Measurements from ENCODE around the gene TRIB2. TPM values are rescaled to one million over a fixed set of nuclear protein-coding genes. Genes with fewer than 3 reads are reported as not detected.

TRIB2 gene
- total and polyA plus RNA-seq, 4 donors: 23.3 to 75.7 (median 51.5) TPM

GRCh38 chr2:12761104-12761503 lies 44.4 kb downstream of the TRIB2 start:
- Histone ChIP-seq H3K9me3 (ENCODE audit: control insufficient read depth, low read length) (peaks cover 3% of the 10 kb centered on the region), H3K4me3 (ENCODE audit: low read length in 2 of 2) (no peak overlapping the region), H3K27me3 (ENCODE audit: control insufficient read depth in 1 of 2, insufficient read depth in 2 of 2, low read length in 1 of 2) (no peaks in the 10 kb centered on the region), H3K4me1 (ENCODE audit: control insufficient read depth in 1 of 2, insufficient read depth in 2 of 2, low read length in 2 of 2) (no peaks in the 10 kb centered on the region), H3K36me3 (ENCODE audit: control insufficient read depth in 1 of 2, insufficient read depth in 2 of 2, low read length in 1 of 2) (no peaks in the 10 kb centered on the region), H3K27ac (ENCODE audit: low read depth in 1 of 2, low read length in 2 of 2) (no peak overlapping the region)
- ATAC-seq (ENCODE audit: low FRiP score): no peak
- 83 to 88% methylated on average over 6 of the region's 6 CpGs for WGBS, 2 donors
- DNase-seq: no peak
- intact Hi-C loops (cut with DNase I): no loop called here

DNA sequence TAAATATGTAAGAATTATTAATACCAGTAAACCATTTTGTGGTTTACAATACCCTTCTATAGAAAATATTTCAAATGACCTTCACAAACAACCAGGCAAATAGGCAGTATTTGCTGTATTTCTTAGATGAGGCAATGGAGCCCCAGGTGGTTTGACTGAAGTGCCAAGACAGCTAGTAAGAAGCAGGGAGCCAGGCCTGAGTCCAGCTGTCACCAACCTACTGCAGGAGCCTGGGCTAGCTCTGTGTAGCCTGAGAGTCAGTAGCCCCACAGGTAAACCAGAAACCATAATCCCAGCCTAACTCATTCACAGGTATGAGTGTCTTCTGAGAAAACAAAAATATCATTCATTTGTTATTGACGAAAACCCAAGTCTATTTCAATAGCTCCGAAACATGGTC lies 45.6 kb downstream of the TRIB2 start:
- intact Hi-C loops (cut with DNase I): no loop called here
- H3K27ac ChIP-seq (ENCODE audit: low read depth in 1 of 2, low read length in 2 of 2): no peak overlapping the region

GRCh38 chr2:12762976-12763375 lies 46.2 kb downstream of the TRIB2 start:
- H3K36me3 ChIP-seq (ENCODE audit: control insufficient read depth in 1 of 2, insufficient read depth in 2 of 2, low read length in 1 of 2): no peaks in the 10 kb centered on the region
- H3K4me3 ChIP-seq (ENCODE audit: low read length in 2 of 2): no peak overlapping the region
- DNase-seq (no peak), ATAC-seq (ENCODE audit: low FRiP score) (peak; percentile 36)
- intact Hi-C loops (cut with DNase I): no loop called here
- peaks cover 3% of the 10 kb centered on the region for H3K9me3 ChIP-seq (ENCODE audit: control insufficient read depth, low read length)
- no peaks in the 10 kb centered on the region for H3K4me1 ChIP-seq (ENCODE audit: control insufficient read depth in 1 of 2, insufficient read depth in 2 of 2, low read length in 2 of 2)
- H3K27me3 ChIP-seq (ENCODE audit: control insufficient read depth in 1 of 2, insufficient read depth in 2 of 2, low read length in 1 of 2): no peaks in the 10 kb centered on the region
- WGBS, 2 donors: 57 to 58% methylated on average over 4 of the region's 4 CpGs
- no peak overlapping the region for H3K27ac ChIP-seq (ENCODE audit: low read depth in 1 of 2, low read length in 2 of 2)

More for the DNA sequence above, 45.6 kb downstream of the TRIB2 start:
- H3K9me3 ChIP-seq (ENCODE audit: control insufficient read depth, low read length): peaks cover 3% of the 10 kb centered on the region
- H3K36me3 ChIP-seq (ENCODE audit: control insufficient read depth in 1 of 2, insufficient read depth in 2 of 2, low read length in 1 of 2): no peaks in the 10 kb centered on the region
- ATAC-seq (ENCODE audit: low FRiP score): no peak
- no peak overlapping the region for H3K4me3 ChIP-seq (ENCODE audit: low read length in 2 of 2)
- no peaks in the 10 kb centered on the region for H3K27me3 ChIP-seq (ENCODE audit: control insufficient read depth in 1 of 2, insufficient read depth in 2 of 2, low read length in 1 of 2)
- DNase-seq: no peak
- 97 to 98% methylated on average over 2 of the region's 2 CpGs for WGBS, 2 donors
- H3K4me1 ChIP-seq (ENCODE audit: control insufficient read depth in 1 of 2, insufficient read depth in 2 of 2, low read length in 2 of 2): no peaks in the 10 kb centered on the region

GRCh38 chr2:12763486-12763885 lies 46.8 kb downstream of the TRIB2 start:
- WGBS, 2 donors: 45 to 52% methylated on average over 4 of the region's 4 CpGs
- Histone ChIP-seq H3K36me3 (ENCODE audit: control insufficient read depth in 1 of 2, insufficient read depth in 2 of 2, low read length in 1 of 2) (no peaks in the 10 kb centered on the region), H3K27me3 (ENCODE audit: control insufficient read depth in 1 of 2, insufficient read depth in 2 of 2, low read length in 1 of 2) (no peaks in the 10 kb centered on the region), H3K9me3 (ENCODE audit: control insufficient read depth, low read length) (peaks cover 3% of the 10 kb centered on the region), H3K4me1 (ENCODE audit: control insufficient read depth in 1 of 2, insufficient read depth in 2 of 2, low read length in 2 of 2) (no peaks in the 10 kb centered on the region), H3K4me3 (ENCODE audit: low read length in 2 of 2) (no peak overlapping the region), H3K27ac (ENCODE audit: low read depth in 1 of 2, low read length in 2 of 2) (no peak overlapping the region)
- no peak for ATAC-seq (ENCODE audit: low FRiP score)
- intact Hi-C loops (cut with DNase I): no loop called here
- no peak for DNase-seq

GRCh38 chr2:12764075-12764730 lies 47.5 kb downstream of the TRIB2 start:
- Histone ChIP-seq H3K4me3 (ENCODE audit: low read length in 2 of 2) (no peak overlapping the region), H3K4me1 (ENCODE audit: control insufficient read depth in 1 of 2, insufficient read depth in 2 of 2, low read length in 2 of 2) (no peaks in the 10 kb centered on the region), H3K36me3 (ENCODE audit: control insufficient read depth in 1 of 2, insufficient read depth in 2 of 2, low read length in 1 of 2) (no peaks in the 10 kb centered on the region), H3K27me3 (ENCODE audit: control insufficient read depth in 1 of 2, insufficient read depth in 2 of 2, low read length in 1 of 2) (peaks cover 0 to 2% of the 10 kb centered on the region in 2 donors), H3K27ac (ENCODE audit: low read depth in 1 of 2, low read length in 2 of 2) (no peak overlapping the region), H3K9me3 (ENCODE audit: control insufficient read depth, low read length) (peaks cover 3% of the 10 kb centered on the region)
- intact Hi-C loops (cut with DNase I): no loop called here
- 78 to 84% methylated on average over 4 of the region's 4 CpGs for WGBS, 2 donors
- peak in 1 of 2 donors; percentile 60 for DNase-seq
- no peak for ATAC-seq (ENCODE audit: low FRiP score)

- whole genome bisulfite sequencing, 2 donors: 88 to 90% methylated on average over 7 of the region's 7 CpGs
- no peak overlapping the region for H3K4me3 ChIP-seq (ENCODE audit: low read length in 2 of 2)
- DNase-seq (no peak), ATAC-seq (ENCODE audit: low FRiP score) (no peak)
- H3K27ac ChIP-seq (ENCODE audit: low read depth in 1 of 2, low read length in 2 of 2): no peak overlapping the region
- no peaks in the 10 kb centered on the region for H3K36me3 ChIP-seq (ENCODE audit: control insufficient read depth in 1 of 2, insufficient read depth in 2 of 2, low read length in 1 of 2)
- peaks cover 3% of the 10 kb centered on the region for H3K9me3 ChIP-seq (ENCODE audit: control insufficient read depth, low read length)
- H3K27me3 ChIP-seq (ENCODE audit: control insufficient read depth in 1 of 2, insufficient read depth in 2 of 2, low read length in 1 of 2): peaks cover 0 to 2% of the 10 kb centered on the region in 2 donors
- H3K4me1 ChIP-seq (ENCODE audit: control insufficient read depth in 1 of 2, insufficient read depth in 2 of 2, low read length in 2 of 2): no peaks in the 10 kb centered on the region
- intact Hi-C loops (cut with DNase I): no loop called here
Measured at GRCh38 chr2:12764849-12765605, 48.3 kb downstream of the TRIB2 start.

- intact Hi-C loops (cut with DNase I): no loop called here
- DNase-seq (no peak), ATAC-seq (ENCODE audit: low FRiP score) (no peak)
- Histone ChIP-seq H3K9me3 (ENCODE audit: control insufficient read depth, low read length) (peaks cover 3% of the 10 kb centered on the region), H3K4me1 (ENCODE audit: control insufficient read depth in 1 of 2, insufficient read depth in 2 of 2, low read length in 2 of 2) (no peaks in the 10 kb centered on the region), H3K27me3 (ENCODE audit: control insufficient read depth in 1 of 2, insufficient read depth in 2 of 2, low read length in 1 of 2) (peaks cover 0 to 2% of the 10 kb centered on the region in 2 donors), H3K4me3 (ENCODE audit: low read length in 2 of 2) (no peak overlapping the region), H3K36me3 (ENCODE audit: control insufficient read depth in 1 of 2, insufficient read depth in 2 of 2, low read length in 1 of 2) (no peaks in the 10 kb centered on the region), H3K27ac (ENCODE audit: low read depth in 1 of 2, low read length in 2 of 2) (no peak overlapping the region)
- WGBS, 2 donors: 87 to 91% methylated on average over 12 of the region's 12 CpGs
Measured at GRCh38 chr2:12766421-12766879, 49.7 kb downstream of the TRIB2 start.

GRCh38 chr2:12767541-12767940 lies 50.8 kb downstream of the TRIB2 start:
- WGBS, 2 donors: 47 to 49% methylated on average over 8 of the region's 8 CpGs
- H3K36me3 ChIP-seq (ENCODE audit: control insufficient read depth in 1 of 2, insufficient read depth in 2 of 2, low read length in 1 of 2): no peaks in the 10 kb centered on the region
- no peaks in the 10 kb centered on the region for H3K4me1 ChIP-seq (ENCODE audit: control insufficient read depth in 1 of 2, insufficient read depth in 2 of 2, low read length in 2 of 2)
- H3K4me3 ChIP-seq (ENCODE audit: low read length in 2 of 2): no peak overlapping the region
- no peak overlapping the region for H3K27ac ChIP-seq (ENCODE audit: low read depth in 1 of 2, low read length in 2 of 2)
- no peak for ATAC-seq (ENCODE audit: low FRiP score)
- no peak for DNase-seq
- intact Hi-C loops (cut with DNase I): no loop called here
- H3K27me3 ChIP-seq (ENCODE audit: control insufficient read depth in 1 of 2, insufficient read depth in 2 of 2, low read length in 1 of 2): peaks cover 0 to 2% of the 10 kb centered on the region in 2 donors
- H3K9me3 ChIP-seq (ENCODE audit: control insufficient read depth, low read length): peaks cover 3% of the 10 kb centered on the region
